NCI-H446 treated with DMSO at 0.1 percent for 48 hours (cell line): ENCODE data around the gene CDK11B.

Experiments used
- DNase-seq: peaks from one replicate; lab custom pipeline; 2025; lab: John Stamatoyannopoulos, UW

Gene CDK11B

GRCh38 chr1:1627261-1627828, 31.5 kb downstream of the CDK11B start:
- DNase-seq, result no peak

- DNase-seq, result no peak
Measured at GRCh38 chr1:1626207-1627141, 32.3 kb downstream of the CDK11B start.

- DNase-seq, result no peak
Measured at GRCh38 chr1:1625824-1626206, 33.0 kb downstream of the CDK11B start.

GRCh38 chr1:1625404-1625775, 33.4 kb downstream of the CDK11B start:
- DNase-seq, result no peak

GRCh38 chr1:1624443-1625403, 34.1 kb downstream of the CDK11B start:
- no peak for DNase-seq

GRCh38 chr1:1623631-1624442, 35.0 kb downstream of the CDK11B start:
- DNase-seq, result no peak

- no peak for DNase-seq
Measured at GRCh38 chr1:1623181-1623630, 35.6 kb downstream of the CDK11B start.

GRCh38 chr1:1622788-1623094, 36.1 kb downstream of the CDK11B start:
- no peak for DNase-seq

GRCh38 chr1:1622010-1622787, 36.6 kb downstream of the CDK11B start:
- no peak for DNase-seq

GRCh38 chr1:1621173-1622009, 37.4 kb downstream of the CDK11B start:
- no peak for DNase-seq

GRCh38 chr1:1620433-1621139, 38.2 kb downstream of the CDK11B start:
- DNase-seq, result no peak

GRCh38 chr1:1619917-1620361, 38.9 kb downstream of the CDK11B start:
- no peak for DNase-seq

- DNase-seq, result no peak
Measured at GRCh38 chr1:1618396-1619068, 40.3 kb downstream of the CDK11B start.

- DNase-seq, result no peak
Measured at GRCh38 chr1:1617925-1618324, 40.9 kb downstream of the CDK11B start.

- DNase-seq, result no peak
Measured at GRCh38 chr1:1617516-1617915, 41.3 kb downstream of the CDK11B start.

GRCh38 chr1:1616838-1617237, 42.0 kb downstream of the CDK11B start:
- DNase-seq, result no peak

- DNase-seq, result no peak
Measured at GRCh38 chr1:1616045-1616790, 42.6 kb downstream of the CDK11B start.
